K562 (cell line): ENCODE results near the gene MALAT1. TPM values are rescaled to one million over a fixed set of nuclear protein-coding genes. Genes with fewer than 3 reads are reported as not detected.

Experiments used
- ATAC-seq: fragments of 200-7000 bp; cut with Tn5 transposase; 3 replicates; pipeline ENCODE4 v1.9.1; 2020; ENCODE audit warnings: moderate library complexity
- BruUV-seq: library from RNA; stranded (reverse); fragments of 400-500 nt; replicated peaks from 2 replicates; lab custom pipeline; 2021; lab: Mats Ljungman, UMichigan
- CTCF ChIA-PET: fragments of 300-600 bp; formaldehyde crosslinking; extraction: SDS; loops from one replicate; lab custom pipeline; 2021; ENCODE audit warnings: low intra/inter-chr PET ratio; lab: Yijun Ruan, JAX
- POLR2A ChIA-PET: fragments of 300-600, 350-650 bp; sonication (Branson Sonifier 250); formaldehyde crosslinking; extraction: SDS; loops from one replicate; lab custom pipeline; 2021; ENCODE audit warnings: antibody characterized with exemption, inconsistent platforms; lab: Yijun Ruan, JAX
- DNase-seq, 4 experiments: peaks; one replicate each; pipeline versions ENCODE4 v3.0.0 to v3.0.0-alpha.2; 2011 to 2018; ENCODE audit warnings: low spot score in 3 of 4, mixed read lengths in 3 of 4; ENCODE audit errors: extremely low read depth in 1 of 4
- FAIRE-seq: peaks from 2 replicates; lab custom pipeline; 2011; peaks lifted over from hg19 to GRCh38; lab: Jason Lieb, UNC
- H2AFZ ChIP-seq: 2 replicates; pipeline ENCODE4 v1.6.0; 2011; ENCODE audit warnings: low read depth, low read length, control low read depth, inconsistent platforms
- H3K27ac ChIP-seq: fragments of 200-600 bp; 3 replicates; pipeline ENCODE4 v1.8.0; 2011; ENCODE audit warnings: low read depth, mild to moderate bottlenecking, control low read depth, inconsistent platforms, low read length, moderate library complexity, mixed read lengths; ENCODE audit errors: extremely low read depth
- H3K27me3 ChIP-seq, 2 experiments: fragments of 300-600 bp in 1 of 2; 2 replicates in 1 of 2; 3 replicates in 1 of 2; pipeline versions ENCODE4 v1.6.0 to v1.8.0; 2011; ENCODE audit warnings: inconsistent platforms in 2 of 2, low read length in 2 of 2, mild to moderate bottlenecking in 1 of 2, mixed read lengths in 1 of 2, moderate library complexity in 1 of 2; ENCODE audit not compliant: control insufficient read depth in 2 of 2, insufficient read depth in 2 of 2
- H3K36me3 ChIP-seq: fragments of 300-600 bp; 3 replicates; pipeline ENCODE4 v1.8.0; 2011; ENCODE audit warnings: mild to moderate bottlenecking, low read length, inconsistent platforms; ENCODE audit not compliant: control insufficient read depth, insufficient read depth
- H3K4me1 ChIP-seq, 2 experiments: fragments of 200-600 bp in 1 of 2; replicated peaks in 1 of 2; 2 replicates in 1 of 2; 3 replicates in 1 of 2; pipeline versions ENCODE4 v1.5.1 to v1.8.0; 2011; ENCODE audit warnings: inconsistent platforms in 2 of 2, low read length in 2 of 2, mild to moderate bottlenecking in 1 of 2, mixed read lengths in 1 of 2, moderate library complexity in 1 of 2; ENCODE audit not compliant: control insufficient read depth in 2 of 2, insufficient read depth in 2 of 2
- H3K4me2 ChIP-seq: 2 replicates; pipeline ENCODE4 v1.6.1; 2011; ENCODE audit warnings: low read length, control low read depth, inconsistent platforms, mixed read lengths; ENCODE audit not compliant: insufficient read depth
- H3K4me3 ChIP-seq: fragments of 200-600 bp; sonication (generic), shearing (Covaris generic); 2 replicates; pipeline ENCODE4 v1.5.1; 2016; ENCODE audit warnings: control low read depth, inconsistent platforms
- H3K79me2 ChIP-seq: fragments of 200-600 bp; 3 replicates; pipeline ENCODE4 v1.8.0; 2011; ENCODE audit warnings: low read length, inconsistent platforms; ENCODE audit not compliant: control insufficient read depth, insufficient read depth
- H3K9ac ChIP-seq, 2 experiments: 2 replicates each; pipeline versions ENCODE4 v1.6.0 to v1.6.1; 2011; ENCODE audit warnings: low read depth in 2 of 2, low read length in 2 of 2, control low read depth in 1 of 2, inconsistent platforms in 1 of 2, mild to moderate bottlenecking in 1 of 2, mixed read lengths in 1 of 2; ENCODE audit not compliant: insufficient read depth in 1 of 2
- H3K9me1 ChIP-seq: one replicate; pipeline ENCODE4 v1.6.0; 2011; ENCODE audit warnings: inconsistent platforms, mild to moderate bottlenecking, low read length, moderate library complexity; ENCODE audit not compliant: control insufficient read depth, insufficient read depth
- H3K9me3 ChIP-seq: replicated peaks from 2 replicates; pipeline ENCODE4 v1.5.1; 2011; ENCODE audit warnings: low read depth, low read length, inconsistent platforms; ENCODE audit not compliant: control insufficient read depth, insufficient read depth
- H4K20me1 ChIP-seq: replicated peaks from 2 replicates; pipeline ENCODE4 v1.6.1; 2011; ENCODE audit warnings: low read length, inconsistent platforms, mixed read lengths; ENCODE audit not compliant: control insufficient read depth, insufficient read depth
- ATF2 ChIP-seq: sonication (generic); formaldehyde crosslinking; IDR thresholded peaks from 2 replicates; pipeline ENCODE4 v1.8.1; 2022; ENCODE audit warnings: missing genetic modification reagents
- ATF3 ChIP-seq, 2 experiments: fragments of 450-650 bp in 1 of 2; sonication (generic) in 1 of 2; formaldehyde crosslinking in 1 of 2; IDR thresholded peaks in 1 of 2; conservative IDR thresholded peaks in 1 of 2; 2 replicates each; pipeline versions ENCODE4 v1.6.1 to v1.8.1; 2016 to 2023; ENCODE audit warnings: mild to moderate bottlenecking in 2 of 2, moderate library complexity in 2 of 2, inconsistent platforms in 1 of 2, missing genetic modification reagents in 1 of 2
- C11orf30 ChIP-seq: fragments of 450-650 bp; IDR thresholded peaks from 2 replicates; pipeline ENCODE4 v1.6.1; 2016; ENCODE audit warnings: low read depth, mild to moderate bottlenecking
- CBFB ChIP-seq: sonication (generic); formaldehyde crosslinking; IDR thresholded peaks from 2 replicates; pipeline ENCODE4 v1.4.0; 2020; ENCODE audit warnings: mild to moderate bottlenecking, missing genetic modification reagents
- HNRNPUL1 ChIP-seq: fragments of 200-400 bp; formaldehyde crosslinking; IDR thresholded peaks from 2 replicates; pipeline ENCODE4 v1.6.1; 2017; ENCODE audit warnings: low read length
- IRF2 ChIP-seq: sonication (generic); formaldehyde crosslinking; IDR thresholded peaks from 2 replicates; pipeline ENCODE4 v1.8.1; 2022; ENCODE audit warnings: mild to moderate bottlenecking, missing genetic modification reagents
- TAF1 ChIP-seq: IDR thresholded peaks from 2 replicates; pipeline ENCODE4 v1.6.1; 2011; ENCODE audit warnings: mild to moderate bottlenecking, low read length, moderate library complexity; ENCODE audit not compliant: insufficient read depth, control insufficient read depth, severe bottlenecking; ENCODE audit errors: extremely low read depth
- ZBED1 ChIP-seq: IDR thresholded peaks from 2 replicates; pipeline ENCODE4 v1.6.1; 2014
- ZFP91 ChIP-seq: sonication (generic); formaldehyde crosslinking; IDR thresholded peaks from 2 replicates; pipeline ENCODE4 v1.8.0; 2022; ENCODE audit warnings: mild to moderate bottlenecking, missing genetic modification reagents
- ZNF121 ChIP-seq: sonication (generic); formaldehyde crosslinking; conservative IDR thresholded peaks from 2 replicates; pipeline ENCODE4 v1.8.0; 2022; ENCODE audit warnings: missing genetic modification reagents
- ZNF408 ChIP-seq: fragments of 250-450 bp; sonication (Bioruptor Pico); IDR thresholded peaks from 2 replicates; pipeline ENCODE4 v1.4.0; 2020; ENCODE audit warnings: low read depth, mild to moderate bottlenecking, moderate library complexity
- ZNF592 ChIP-seq: fragments of 450-650 bp; IDR thresholded peaks from 2 replicates; pipeline ENCODE4 v1.6.1; 2017; ENCODE audit warnings: antibody characterized with exemption, mild to moderate bottlenecking
- WGBS: fragments of 100-300 bp; shearing (Covaris generic); methylation state at CpG from one replicate; pipeline ENCODE4 v1.1.6; 2016; ENCODE audit warnings: low coverage, mixed read lengths; ENCODE audit not compliant: insufficient coverage; ENCODE audit errors: missing lambda C conversion rate; 5-methylcytosine and 5-hydroxymethylcytosine counted together
- in situ Hi-C: fragments of 300-500 bp; cut with MboI; formaldehyde crosslinking; loops from 4 replicates; pipeline ENCODE4 v1.15.0; 2018; ENCODE audit warnings: inconsistent platforms, mixed read lengths
- intact Hi-C: fragments of 100-400 bp; cut with micrococcal nuclease; formaldehyde crosslinking; loops from 2 replicates; pipeline ENCODE4 v1.14.2; 2022
- polyA plus RNA-seq, 8 experiments: library from polyadenylated mRNA; depleted of rRNA in 4 of 8; stranded (reverse) in 5 of 8; unstranded in 3 of 8; fragments of >200 nt; fragmentation: Nextera tagmentation in 2 of 8; fragmentation: Illumina TruSeq in 1 of 8; extraction: Ambion mirVana in 2 of 8; extraction: Trizol in 1 of 8; gene quantifications; 2 replicates each; pipeline versions ENCODE4 v1.2.1 to v1.2.3, GENCODE V29; 2011 to 2014; ENCODE audit warnings: inconsistent platforms in 1 of 8, missing spikeins in 1 of 8
- total RNA-seq, 7 experiments: library from RNA; depleted of rRNA in 6 of 7; stranded (reverse); fragments of >200 nt in 6 of 7; fragmentation: Illumina TruSeq in 2 of 7; extraction: Trizol in 2 of 7; gene quantifications; 2 replicates each; pipeline versions ENCODE4 v1.2.1 to v1.2.3, GENCODE V29; 2011 to 2021; ENCODE audit warnings: low replicate concordance in 1 of 7

Gene MALAT1
- total and polyA plus RNA-seq, 9 of the 15 experiments (the other 6 are each of a cell fraction or from before 2014, with no cell fraction given): 363 to 8,715 (median 2,351) TPM

- H3K79me2 ChIP-seq: no peaks in the 10 kb centered on the region
- no peak overlapping the region for H3K4me2 ChIP-seq
- ATAC-seq (no peak), FAIRE-seq (no peak), DNase-seq (peak in 3 of 4 experiments; percentile 54 to 71 (median 57))
- H3K4me3 ChIP-seq: no peak overlapping the region
- in situ Hi-C loops (no loop called here), intact Hi-C loops (no loop called here)
- WGBS: 14% methylated on average over 1 of the region's 6 CpGs
- no peaks in the 10 kb centered on the region for H3K9me1 ChIP-seq
- no peaks in the 10 kb centered on the region for H3K27me3 ChIP-seq
- ChIA-PET POLR2A (interaction anchor here (1.2 kb wide), 1 partner anchor 56 kb away, joined by 3 read pairs; no protein-coding TSS in a partner anchor), CTCF (no interaction called here)
- H2AFZ ChIP-seq: no peak overlapping the region
- H3K9ac ChIP-seq: peak overlapping the region in 1 of 2 experiments; percentile 53; a peak in 2 of 4 replicates
- no peaks in the 10 kb centered on the region for H3K9me3 ChIP-seq
- H3K27ac ChIP-seq: no peak overlapping the region
- peaks cover 73 to 92% of the 10 kb centered on the region in 2 experiments for H3K4me1 ChIP-seq
- no TSS peak for BruUV-seq
- H4K20me1 ChIP-seq: 0 out of 2 replicates have a peak, but pooled peaks cover 8% of the 10 kb centered on the region
- H3K36me3 ChIP-seq: no peaks in the 10 kb centered on the region
- TF ChIP-seq C11orf30 (no peak), HNRNPUL1 (no peak), ZNF592 (no peak), ZNF121 (CRISPR knock-in tag) (no peak), ZBED1 (no peak), CBFB (peak; percentile 64; the same call in 1 of the 2 replicates), ZNF408 (no peak), TAF1 (no peak), ATF2 (CRISPR knock-in tag) (no peak), ZFP91 (CRISPR knock-in tag) (no peak), ATF3 (IDR thresholded peaks at IDR 0.05) (peak; percentile 35; the same call in 1 of the 2 replicates), ATF3 (CRISPR knock-in tag; conservative IDR thresholded peaks at IDR 0.05) (no peak), IRF2 (CRISPR knock-in tag) (peak; percentile 29; the same call in 1 of the 2 replicates)
Observed at GRCh38 chr11:65555693-65556231, 56.9 kb downstream of the MALAT1 start.
